ENCODE measurements around the gene NPHP1.
"Not testable (repeated sequence)": the region's sequence is repeated elsewhere in the genome, so short reads cannot be mapped to it uniquely, and the experiment has no call there.

The NPHP1 gene

GRCh38 chr2:110197452-110197851 lies 7.4 kb downstream of the NPHP1 start:
- DNase-seq = no peak

DNA sequence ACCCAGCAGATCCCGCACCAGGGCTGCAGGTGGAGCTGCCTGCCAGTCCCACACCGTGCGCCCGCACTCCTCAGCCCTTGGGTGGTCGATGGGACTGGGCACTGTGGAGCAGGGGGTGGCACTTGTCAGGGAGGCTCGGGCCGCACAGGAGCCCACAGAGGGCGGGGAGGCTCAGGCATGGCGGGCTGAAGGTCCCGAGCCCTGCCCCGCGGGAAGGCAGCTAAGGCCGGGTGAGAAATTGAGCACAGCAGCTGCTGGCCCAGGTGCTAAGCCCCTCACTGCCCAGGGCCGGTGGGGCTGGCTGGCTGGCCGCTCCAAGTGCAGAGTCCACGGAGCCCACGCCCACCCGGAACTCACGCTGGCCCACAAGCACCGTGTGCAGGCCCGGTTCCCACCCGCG lies 14.6 kb downstream of the NPHP1 start:
- DNase-seq = not testable (repeated sequence)

GRCh38 chr2:110182449-110182848 lies 22.4 kb downstream of the NPHP1 start:
- no peak for DNase-seq

GRCh38 chr2:110180036-110180435 lies 24.8 kb downstream of the NPHP1 start:
- DNase-seq = no peak

- no peak for DNase-seq
Observed at GRCh38 chr2:110173523-110173922, 31.3 kb downstream of the NPHP1 start.

DNA sequence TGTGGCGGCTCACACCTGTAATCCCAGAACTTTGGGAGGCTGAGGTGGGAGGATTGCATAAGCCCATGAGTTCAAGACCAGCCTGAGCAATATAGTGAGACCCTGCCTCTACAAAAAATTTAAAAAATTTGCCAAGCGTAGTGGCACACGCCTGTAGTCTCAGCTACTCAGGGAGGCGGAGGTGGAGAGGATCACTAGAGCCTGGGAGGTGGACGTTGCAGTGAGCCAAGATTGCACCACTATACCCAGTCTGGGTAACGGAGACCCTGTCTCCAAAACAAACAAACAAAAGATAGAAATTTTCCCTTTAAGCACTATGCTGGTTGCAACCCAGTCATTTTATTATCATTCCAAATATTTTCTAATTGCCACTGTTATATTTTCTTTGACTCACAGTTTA lies 32.3 kb downstream of the NPHP1 start:
- DNase-seq = no peak

DNA sequence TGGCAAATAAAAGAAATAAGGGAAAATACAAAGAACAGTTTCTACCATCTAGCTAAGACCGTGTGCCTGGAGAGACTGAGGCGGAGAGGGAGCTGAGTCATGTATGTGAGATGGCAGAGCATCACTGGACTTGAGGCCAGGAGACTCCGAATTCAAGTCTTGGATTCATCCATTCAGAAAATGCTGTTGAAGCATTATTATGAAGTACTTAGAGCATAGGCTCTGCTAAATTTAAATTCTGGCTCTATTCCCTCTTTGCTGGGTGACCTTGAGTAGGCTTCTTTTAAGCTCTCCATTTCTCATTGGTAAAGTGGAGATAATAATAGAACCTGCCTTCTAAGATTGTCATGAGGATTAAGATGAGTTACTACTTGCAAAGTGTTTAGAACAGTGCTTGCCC lies 34.7 kb downstream of the NPHP1 start:
- DNase-seq = no peak

DNA sequence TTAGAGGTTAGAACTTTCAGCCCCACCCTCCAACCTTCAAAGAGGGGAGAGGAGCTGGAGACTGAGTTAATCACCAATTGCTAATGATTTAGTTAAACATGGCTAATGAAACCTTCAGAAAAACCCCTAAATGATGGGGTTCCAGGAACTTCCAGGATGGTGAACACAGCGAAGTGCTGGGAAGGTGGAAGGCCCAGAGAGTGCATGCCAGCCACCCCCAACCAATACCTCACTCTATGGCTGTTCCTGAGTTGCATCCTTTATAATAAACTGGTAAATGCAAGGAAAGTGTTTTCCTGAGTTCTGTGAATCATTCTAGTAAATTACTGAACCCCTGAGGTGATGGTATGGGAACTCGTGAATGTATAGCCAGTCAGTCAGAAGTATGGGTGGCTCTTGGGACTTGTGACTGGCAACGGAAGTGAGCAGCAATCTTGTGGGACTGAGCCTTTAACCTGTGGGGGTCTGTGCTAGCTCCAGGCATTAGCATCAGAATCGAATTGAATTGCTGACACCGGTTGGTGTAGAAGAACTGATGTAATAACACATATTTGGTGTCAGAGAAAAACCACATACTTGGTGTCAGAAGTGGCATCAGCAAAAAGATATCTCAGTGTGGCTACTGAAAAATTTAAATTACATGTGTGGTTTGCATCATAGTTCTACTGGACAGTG lies 37.4 kb downstream of the NPHP1 start:
- DNase-seq = no peak

DNA sequence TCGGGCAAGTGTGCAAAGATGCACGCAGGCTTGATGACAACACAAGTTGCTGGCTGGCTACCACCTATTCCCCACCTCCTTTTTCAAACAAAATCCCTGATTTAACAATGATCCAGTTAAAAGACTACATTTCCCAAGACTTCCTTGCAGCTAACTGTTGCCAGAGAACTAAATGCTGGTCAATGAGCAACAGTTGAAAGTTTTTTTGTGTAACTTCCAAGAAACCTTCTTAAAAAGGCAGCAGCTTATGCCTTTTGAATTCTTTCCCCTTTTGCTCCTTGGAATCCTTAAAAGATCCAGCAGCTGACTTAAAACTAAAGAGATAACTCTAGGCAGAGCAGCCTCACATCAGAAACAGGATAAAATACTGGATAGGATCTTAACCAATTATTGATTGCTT lies 38.5 kb downstream of the NPHP1 start:
- no peak for DNase-seq

DNA sequence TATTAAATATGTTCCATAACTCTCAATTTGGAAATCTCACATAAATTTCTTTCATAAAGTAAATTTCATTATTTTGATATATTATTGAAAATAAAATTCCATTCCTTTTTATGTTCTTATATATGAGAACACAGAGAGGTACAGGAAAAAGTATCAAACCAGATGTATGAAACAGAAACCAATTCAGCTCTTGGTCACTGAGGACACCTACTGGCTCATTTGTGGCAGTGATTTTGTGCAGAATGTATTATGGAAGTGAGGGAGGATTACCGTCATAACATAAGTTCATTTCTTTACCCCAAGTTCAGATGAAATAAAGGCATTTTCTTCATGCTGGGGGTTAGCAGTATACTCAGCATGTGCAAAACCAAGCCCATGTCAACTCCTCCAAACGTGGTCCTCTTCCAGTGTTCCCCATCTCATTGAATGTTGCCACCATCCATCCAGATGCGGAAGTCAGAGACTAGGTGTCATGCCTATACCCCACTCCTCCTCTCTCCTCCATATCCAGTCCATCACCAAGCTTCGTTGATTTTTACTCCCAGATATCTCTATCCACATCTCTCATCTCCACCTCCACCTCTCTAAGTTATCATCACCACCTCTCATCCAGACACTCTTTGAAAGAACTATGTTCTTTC lies 47.5 kb downstream of the NPHP1 start:
- no peak for DNase-seq

GRCh38 chr2:110154828-110155227 lies 50.0 kb downstream of the NPHP1 start:
- DNase-seq = not testable (repeated sequence)

DNA sequence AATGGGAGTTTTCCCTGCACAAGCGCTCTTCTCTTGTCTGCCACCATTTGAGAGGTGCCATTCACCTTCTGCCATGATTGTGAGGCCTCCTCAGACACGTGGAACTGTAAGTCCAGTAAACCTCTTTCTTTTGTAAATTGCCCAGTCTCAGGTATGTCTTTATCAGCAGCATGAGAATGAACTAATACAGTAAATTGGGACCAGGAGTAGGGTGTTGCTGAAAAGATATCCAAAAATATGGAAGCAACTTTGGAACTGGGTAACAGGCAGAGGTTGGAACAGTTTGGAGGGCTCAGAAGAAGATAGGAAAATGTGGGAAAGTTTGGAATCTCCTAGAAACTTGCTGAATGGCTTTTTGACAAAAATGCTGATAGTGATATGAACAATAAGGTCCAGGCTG lies 50.6 kb downstream of the NPHP1 start:
- DNase-seq = not testable (repeated sequence)

DNA sequence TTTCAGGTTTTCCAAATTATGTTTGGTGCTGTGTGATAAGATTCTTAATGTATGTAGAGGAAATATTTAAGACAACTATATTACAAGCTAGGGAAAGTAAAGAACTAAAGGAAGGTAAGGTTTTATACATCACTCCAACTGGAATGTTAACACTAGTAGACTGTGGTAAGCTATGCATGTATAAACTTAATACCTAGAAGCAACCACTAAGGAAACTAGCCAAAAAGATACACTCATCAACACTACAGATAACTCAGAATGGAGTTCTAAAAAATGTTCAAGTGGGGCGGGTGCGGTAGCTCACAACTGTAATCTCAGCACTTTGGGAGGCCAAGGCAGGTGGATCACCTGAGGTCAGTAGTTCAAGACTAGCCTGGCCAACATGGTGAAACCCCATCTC lies 51.4 kb downstream of the NPHP1 start:
- no peak for DNase-seq

DNA sequence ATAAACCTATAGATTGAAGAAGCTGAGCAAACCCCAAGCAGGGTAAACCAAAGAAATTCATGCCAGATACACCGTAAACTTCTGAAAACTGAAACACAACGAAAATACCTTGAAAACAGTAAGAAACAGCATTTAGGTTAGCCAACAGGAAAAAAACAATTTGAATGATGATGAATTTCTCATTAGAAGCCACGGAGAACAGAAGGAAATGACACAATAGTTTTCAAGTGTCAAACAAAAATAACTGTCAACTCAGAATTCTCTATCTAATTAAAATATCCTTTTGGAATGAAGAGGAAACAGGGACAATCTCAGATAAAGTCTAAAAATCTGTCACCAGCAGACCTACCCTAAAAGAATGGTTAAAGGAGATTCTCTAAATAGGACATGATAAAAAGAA lies 51.9 kb downstream of the NPHP1 start:
- no peak for DNase-seq

GRCh38 chr2:110149330-110150220 lies 55.2 kb downstream of the NPHP1 start:
- DNase-seq = no peak

GRCh38 chr2:110146945-110147332 lies 57.9 kb downstream of the NPHP1 start:
- no peak for DNase-seq

- DNase-seq = no peak
Observed at GRCh38 chr2:110146183-110146944, 58.4 kb downstream of the NPHP1 start.

DNA sequence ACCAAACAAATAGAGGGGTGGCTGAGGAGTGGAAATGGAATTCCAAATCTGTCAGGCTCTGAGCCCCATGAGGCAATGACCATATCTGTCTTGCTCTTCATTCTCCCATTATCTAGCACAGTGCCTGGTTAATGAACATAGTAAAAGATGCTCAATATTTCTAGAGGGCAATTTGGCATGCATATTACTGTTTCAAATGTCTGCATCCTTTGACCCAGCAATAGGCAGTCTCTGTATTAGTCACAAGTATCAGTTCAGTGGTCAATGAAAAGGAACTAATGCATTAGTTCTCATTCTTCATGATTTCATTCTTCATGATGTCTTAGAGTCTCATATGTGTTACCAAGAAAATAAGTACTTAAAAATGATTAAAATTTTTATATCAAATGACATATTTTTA lies 60.8 kb downstream of the NPHP1 start:
- DNase-seq = no peak

DNA sequence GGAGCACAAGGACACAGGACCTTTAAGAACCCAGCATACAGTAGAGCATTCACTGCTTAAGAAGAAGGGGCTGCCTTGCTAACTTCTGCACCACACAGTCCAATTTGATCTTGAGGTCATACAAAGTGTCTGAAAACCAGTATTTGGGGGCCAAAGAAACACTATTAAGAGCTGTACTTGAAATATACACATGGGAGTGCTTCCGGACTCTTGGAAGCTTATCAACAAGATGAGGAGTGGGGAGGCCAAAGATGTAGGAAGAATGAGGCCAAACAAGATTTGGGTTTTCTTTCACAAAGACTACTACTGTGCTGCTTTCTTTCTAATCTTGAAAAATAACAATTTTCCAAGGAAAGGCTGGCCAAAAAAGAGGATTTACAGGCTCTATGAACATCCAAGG lies 64.4 kb downstream of the NPHP1 start:
- no peak for DNase-seq

- no peak for DNase-seq
Observed at GRCh38 chr2:110134025-110134424, 70.8 kb downstream of the NPHP1 start.

- DNase-seq = no peak
Observed at GRCh38 chr2:110131166-110131565, 73.6 kb downstream of the NPHP1 start.

GRCh38 chr2:110130757-110131156 lies 74.1 kb downstream of the NPHP1 start:
- no peak for DNase-seq

DNA sequence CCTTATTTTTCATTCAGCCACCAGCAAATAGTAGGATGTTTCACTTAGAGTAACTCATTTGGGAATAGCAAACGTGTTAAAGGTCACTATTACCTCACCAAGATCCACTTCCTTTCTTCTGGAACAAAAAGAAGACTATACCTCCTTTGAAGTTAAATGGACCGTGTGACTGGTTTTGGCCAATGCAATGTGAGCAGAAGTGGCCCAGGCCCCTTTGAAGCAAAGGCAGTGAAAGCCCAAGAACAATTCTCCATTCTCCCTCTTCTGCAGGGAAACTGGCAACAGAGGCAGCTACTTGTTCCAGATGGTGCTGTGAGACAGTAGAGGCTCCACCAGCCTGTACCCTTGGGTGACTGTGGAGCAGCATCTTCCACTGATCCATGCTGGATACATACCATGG lies 77.9 kb downstream of the NPHP1 start:
- DNase-seq = no peak
